Mucosa of rectum (tissue), 2 donors: ENCODE results near the gene ZNF511.

Experiments used
- H3K27ac ChIP-seq, 2 donors: one replicate each; pipeline ENCODE4 v1.7.0; 2013; ENCODE audit warnings: inconsistent platforms in 2 of 2, low read depth in 2 of 2, low read length in 2 of 2
- H3K27me3 ChIP-seq, 2 donors: one replicate each; pipeline ENCODE4 v1.7.0; 2013; ENCODE audit warnings: low read length in 2 of 2; ENCODE audit not compliant: control insufficient read depth in 2 of 2, insufficient read depth in 2 of 2
- H3K36me3 ChIP-seq, 2 donors: one replicate each; pipeline ENCODE4 v1.7.0; 2013; ENCODE audit warnings: low read length in 2 of 2; ENCODE audit not compliant: control insufficient read depth in 2 of 2, insufficient read depth in 2 of 2
- H3K4me1 ChIP-seq, 2 donors: one replicate each; pipeline ENCODE4 v1.7.0; 2013; ENCODE audit warnings: low read length in 2 of 2, mild to moderate bottlenecking in 1 of 2; ENCODE audit not compliant: control insufficient read depth in 2 of 2, insufficient read depth in 2 of 2
- H3K4me3 ChIP-seq, 2 donors: one replicate each; pipeline ENCODE4 v1.7.0; 2013; ENCODE audit warnings: low read length in 2 of 2
- H3K9ac ChIP-seq, 2 donors: one replicate each; pipeline ENCODE4 v1.7.0; 2013; ENCODE audit warnings: low read length in 2 of 2, low read depth in 1 of 2, mild to moderate bottlenecking in 1 of 2
- H3K9me3 ChIP-seq, 2 donors: one replicate each; pipeline ENCODE4 v1.7.0; 2013; ENCODE audit warnings: low read length in 2 of 2; ENCODE audit not compliant: control insufficient read depth in 2 of 2
- donor health status: healthy.
- donor health status: Normal muscosa, but diverticular disease.

The ZNF511 gene

DNA sequence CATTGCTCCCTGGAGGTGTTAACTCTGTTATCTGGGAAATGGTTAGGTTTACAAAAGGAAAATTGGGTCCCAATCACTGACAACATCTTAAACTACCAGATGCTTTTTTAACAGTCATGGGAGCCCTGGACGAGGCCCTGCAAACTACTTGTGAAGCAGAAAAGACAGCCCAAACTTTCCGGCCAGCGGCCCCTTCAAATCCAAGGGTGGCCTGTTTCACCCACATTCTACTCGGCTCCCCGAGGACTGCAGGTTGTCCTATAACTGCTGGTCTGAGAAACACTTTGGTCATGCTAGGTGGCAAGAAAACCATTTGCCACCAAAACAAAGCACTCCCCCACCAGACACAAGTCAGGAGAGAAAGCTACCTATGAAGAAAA, 2.6 kb upstream of the ZNF511 start:
- Histone ChIP-seq H3K36me3 (peaks cover 9 to 15% of the 10 kb centered on the region in 2 donors), H3K4me3 (no peak overlapping the region), H3K4me1 (peaks cover 20 to 27% of the 10 kb centered on the region in 2 donors), H3K9me3 (no peaks in the 10 kb centered on the region), H3K27ac (peak overlapping the region; percentile 48 to 52), H3K9ac (no peak overlapping the region), H3K27me3 (no peaks in the 10 kb centered on the region)

DNA sequence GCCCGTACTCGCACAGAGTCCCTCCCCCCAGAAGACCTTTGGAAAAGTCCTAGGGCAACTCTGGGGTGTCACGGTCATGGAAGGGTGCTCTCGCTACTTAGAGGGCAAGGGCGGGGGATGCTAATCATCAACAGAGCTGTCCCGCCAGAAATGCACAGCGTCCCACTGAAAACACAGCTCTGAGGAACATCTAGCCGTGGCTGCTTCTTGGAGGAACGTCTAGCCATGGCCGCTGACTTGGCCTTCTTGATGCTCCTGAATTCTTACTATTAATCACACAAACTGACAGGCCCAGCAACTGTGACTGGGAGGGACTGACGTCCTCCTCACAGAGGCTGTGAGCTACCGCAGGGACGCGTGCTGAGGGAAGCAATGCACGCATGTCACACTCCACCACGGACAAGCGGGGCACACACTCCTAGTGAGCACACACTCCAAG, 1.8 kb upstream of the ZNF511 start:
- Histone ChIP-seq H3K9ac (no peak overlapping the region), H3K27ac (no peak overlapping the region), H3K36me3 (peaks cover 12 to 19% of the 10 kb centered on the region in 2 donors)

GRCh38 chr10:133307776-133308420, 816 bp upstream of the ZNF511 start:
- Histone ChIP-seq H3K27me3 (no peaks in the 10 kb centered on the region), H3K9me3 (no peaks in the 10 kb centered on the region), H3K27ac (peak overlapping the region; percentile 96 to 97), H3K4me3 (peak overlapping the region; percentile 83 to 88), H3K4me1 (peaks cover 20 to 27% of the 10 kb centered on the region in 2 donors), H3K36me3 (peaks cover 14% of the 10 kb centered on the region in 2 donors), H3K9ac (peak overlapping the region; percentile 86 to 90)

More for the DNA sequence above, 1.8 kb upstream of the ZNF511 start:
- Histone ChIP-seq H3K9me3 (no peaks in the 10 kb centered on the region), H3K4me3 (peak overlapping the region in 1 of 2 donors; percentile 83), H3K27me3 (no peaks in the 10 kb centered on the region), H3K4me1 (peaks cover 20 to 27% of the 10 kb centered on the region in 2 donors)

- H3K4me3 ChIP-seq: peak overlapping the region; percentile 83 to 88
- H3K9ac ChIP-seq: peak overlapping the region; percentile 86 to 90
- H3K9me3 ChIP-seq: no peaks in the 10 kb centered on the region
- H3K27me3 ChIP-seq: no peaks in the 10 kb centered on the region
- H3K27ac ChIP-seq: peak overlapping the region; percentile 96 to 97
- H3K36me3 ChIP-seq: peaks cover 14 to 16% of the 10 kb centered on the region in 2 donors
- peaks cover 20 to 27% of the 10 kb centered on the region in 2 donors for H3K4me1 ChIP-seq
These were observed 496 bp downstream of the ZNF511 start for GRCh38 chr10:133309100-133309719.

DNA sequence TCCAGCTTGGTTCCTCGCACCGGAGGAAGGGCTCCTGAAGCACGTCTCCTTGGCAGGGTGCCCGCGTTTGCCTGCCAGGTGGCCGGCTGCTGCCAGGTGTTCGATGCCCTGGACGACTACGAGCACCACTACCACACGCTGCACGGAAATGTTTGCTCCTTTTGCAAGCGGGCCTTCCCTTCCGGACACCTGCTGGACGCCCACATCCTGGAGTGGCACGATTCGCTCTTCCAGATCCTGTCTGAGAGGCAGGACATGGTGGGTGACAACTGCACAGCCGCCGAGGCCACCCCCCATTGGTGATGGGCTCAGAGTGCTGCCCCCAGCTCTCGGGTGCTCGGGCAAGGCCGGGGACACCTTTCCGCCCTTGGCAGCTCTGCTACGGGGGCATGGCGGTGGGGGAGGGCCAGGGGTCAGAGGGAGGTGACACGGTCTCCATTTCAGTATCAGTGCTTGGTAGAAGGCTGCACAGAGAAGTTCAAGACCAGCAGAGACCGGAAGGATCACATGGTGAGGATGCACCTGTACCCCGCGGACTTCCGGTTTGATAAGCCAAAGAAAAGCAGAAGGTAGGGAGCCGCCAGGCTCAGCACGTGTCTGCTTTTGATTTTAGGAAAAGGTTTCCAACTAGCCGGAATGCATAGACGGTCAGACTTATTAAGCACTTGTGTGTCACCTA, 1.1 kb downstream of the ZNF511 start:
- H3K4me3 ChIP-seq: peak overlapping the region; percentile 53 to 88
- H3K9ac ChIP-seq: peak overlapping the region; percentile 41 to 54
- no peaks in the 10 kb centered on the region for H3K27me3 ChIP-seq
- H3K27ac ChIP-seq: peak overlapping the region; percentile 87 to 96
- H3K36me3 ChIP-seq: peaks cover 14 to 16% of the 10 kb centered on the region in 2 donors
- no peaks in the 10 kb centered on the region for H3K9me3 ChIP-seq
- peaks cover 20 to 27% of the 10 kb centered on the region in 2 donors for H3K4me1 ChIP-seq

- H3K9me3 ChIP-seq: no peaks in the 10 kb centered on the region
- H3K4me1 ChIP-seq: peaks cover 20 to 26% of the 10 kb centered on the region in 2 donors
- H3K27ac ChIP-seq: no peak overlapping the region
- H3K9ac ChIP-seq: no peak overlapping the region
- H3K27me3 ChIP-seq: no peaks in the 10 kb centered on the region
- H3K4me3 ChIP-seq: peak overlapping the region in 1 of 2 donors; percentile 53
- H3K36me3 ChIP-seq: peaks cover 14 to 16% of the 10 kb centered on the region in 2 donors
These were observed 1.7 kb downstream of the ZNF511 start for GRCh38 chr10:133310399-133310755.

- peaks cover 20 to 26% of the 10 kb centered on the region in 2 donors for H3K4me1 ChIP-seq
- no peak overlapping the region for H3K9ac ChIP-seq
- no peaks in the 10 kb centered on the region for H3K9me3 ChIP-seq
- H3K27ac ChIP-seq: no peak overlapping the region
- H3K4me3 ChIP-seq: no peak overlapping the region
- H3K36me3 ChIP-seq: peaks cover 13 to 16% of the 10 kb centered on the region in 2 donors
- no peaks in the 10 kb centered on the region for H3K27me3 ChIP-seq
These were observed 2.1 kb downstream of the ZNF511 start for GRCh38 chr10:133310789-133311188.

- Histone ChIP-seq H3K9me3 (no peaks in the 10 kb centered on the region), H3K27me3 (no peaks in the 10 kb centered on the region), H3K9ac (no peak overlapping the region), H3K4me3 (no peak overlapping the region), H3K4me1 (peaks cover 20 to 26% of the 10 kb centered on the region in 2 donors), H3K27ac (no peak overlapping the region), H3K36me3 (peaks cover 13 to 16% of the 10 kb centered on the region in 2 donors)
These were observed 2.9 kb downstream of the ZNF511 start for GRCh38 chr10:133311570-133311969.

- peaks cover 14 to 21% of the 10 kb centered on the region in 2 donors for H3K4me1 ChIP-seq
- H3K36me3 ChIP-seq: peaks cover 13 to 16% of the 10 kb centered on the region in 2 donors
- H3K9ac ChIP-seq: no peak overlapping the region
- H3K9me3 ChIP-seq: no peaks in the 10 kb centered on the region
- H3K4me3 ChIP-seq: no peak overlapping the region
- H3K27me3 ChIP-seq: no peaks in the 10 kb centered on the region
- H3K27ac ChIP-seq: no peak overlapping the region
These were observed 3.5 kb downstream of the ZNF511 start for GRCh38 chr10:133312016-133312768.
